Ascending aorta (tissue), 2 donors: Measurements from ENCODE around the gene ABAT. TPM values are rescaled to one million over a fixed set of nuclear protein-coding genes. Genes with fewer than 3 reads are reported as not detected.

Experiments
- DNase-seq, 2 donors: peaks; one replicate each; pipeline ENCODE4 v3.0.0-alpha.2; 2019; ENCODE audit warnings: low spot score in 2 of 2
- H3K27ac ChIP-seq, 2 donors: fragments of 200-600 bp; sonication (generic); one replicate each; pipeline ENCODE4 v1.5.1; 2016 to 2017; ENCODE audit warnings: mild to moderate bottlenecking in 1 of 2
- H3K27me3 ChIP-seq: fragments of 200-600 bp; sonication (generic); one replicate; pipeline ENCODE4 v1.5.1; 2017
- H3K36me3 ChIP-seq, 2 donors: fragments of 200-600 bp; sonication (generic); one replicate each; pipeline ENCODE4 v1.5.1; 2016
- H3K4me1 ChIP-seq, 2 donors: fragments of 200-600 bp; sonication (generic); one replicate each; pipeline ENCODE4 v1.5.1; 2016 to 2017; ENCODE audit warnings: mild to moderate bottlenecking in 1 of 2
- H3K4me3 ChIP-seq, 2 donors: fragments of 200-600 bp; sonication (generic); one replicate each; pipeline ENCODE4 v1.5.1; 2016 to 2017; ENCODE audit warnings: mild to moderate bottlenecking in 1 of 2
- H3K9me3 ChIP-seq, 2 donors: fragments of 200-600 bp; sonication (generic); one replicate each; pipeline ENCODE4 v1.5.1; 2016
- CTCF ChIP-seq, 3 experiments: fragments of 200-600 bp in 2 of 3; fragments of 450-650 bp in 1 of 3; sonication (generic) in 2 of 3; IDR thresholded peaks; one replicate each; pipeline ENCODE4 v1.5.1; 2016 to 2019; ENCODE audit warnings: antibody characterized with exemption in 3 of 3, mild to moderate bottlenecking in 1 of 3, moderate library complexity in 1 of 3
- intact Hi-C: fragments of 100-400 bp; cut with DNase I; formaldehyde crosslinking; loops from one replicate; pipeline ENCODE4 v1.15.1; 2023
- total RNA-seq: library from RNA; depleted of rRNA; stranded (reverse); fragments of >200 nt; gene quantifications from one replicate; pipeline ENCODE4 v1.1.0, GENCODE V29; 2016

ABAT gene
- total RNA-seq, 1 donor from 2014 or later = 1.8 TPM

- Histone ChIP-seq H3K27me3 (no peaks in the 10 kb centered on the region), H3K4me3 (no peak overlapping the region), H3K36me3 (no peaks in the 10 kb centered on the region), H3K9me3 (peaks cover 0 to 7% of the 10 kb centered on the region in 2 donors), H3K4me1 (no peaks in the 10 kb centered on the region), H3K27ac (no peak overlapping the region)
- no peak for DNase-seq
- intact Hi-C loops = no loop called here
- no peak for TF ChIP-seq CTCF (IDR thresholded peaks at IDR 0.05)
These were observed 41.6 kb downstream of the ABAT start for GRCh38 chr16:8716052-8716451.

GRCh38 chr16:8716592-8716991 is 42.2 kb downstream of the ABAT start:
- H3K4me3 ChIP-seq = no peak overlapping the region
- H3K27ac ChIP-seq = no peak overlapping the region
- TF ChIP-seq CTCF (IDR thresholded peaks at IDR 0.05) = no peak
- intact Hi-C loops = no loop called here
- H3K4me1 ChIP-seq = no peaks in the 10 kb centered on the region
- DNase-seq = no peak
- no peaks in the 10 kb centered on the region for H3K27me3 ChIP-seq
- peaks cover 0 to 7% of the 10 kb centered on the region in 2 donors for H3K9me3 ChIP-seq
- H3K36me3 ChIP-seq = no peaks in the 10 kb centered on the region

GRCh38 chr16:8717469-8717868 is 43.1 kb downstream of the ABAT start:
- DNase-seq = no peak
- H3K36me3 ChIP-seq = no peaks in the 10 kb centered on the region
- H3K27ac ChIP-seq = no peak overlapping the region
- H3K4me1 ChIP-seq = no peaks in the 10 kb centered on the region
- no peaks in the 10 kb centered on the region for H3K27me3 ChIP-seq
- intact Hi-C loops = no loop called here
- no peak for TF ChIP-seq CTCF (IDR thresholded peaks at IDR 0.05)
- H3K9me3 ChIP-seq = peaks cover 0 to 7% of the 10 kb centered on the region in 2 donors
- no peak overlapping the region for H3K4me3 ChIP-seq

- Histone ChIP-seq H3K27me3 (no peaks in the 10 kb centered on the region), H3K36me3 (no peaks in the 10 kb centered on the region), H3K9me3 (peaks cover 0 to 7% of the 10 kb centered on the region in 2 donors), H3K27ac (no peak overlapping the region), H3K4me1 (no peaks in the 10 kb centered on the region), H3K4me3 (no peak overlapping the region)
- TF ChIP-seq CTCF (IDR thresholded peaks at IDR 0.05) = no peak
- DNase-seq = no peak
- intact Hi-C loops = no loop called here
These were observed 43.5 kb downstream of the ABAT start for GRCh38 chr16:8717892-8718415.

- H3K27ac ChIP-seq = no peak overlapping the region
- no peak for TF ChIP-seq CTCF (IDR thresholded peaks at IDR 0.05)
- H3K36me3 ChIP-seq = no peaks in the 10 kb centered on the region
- H3K9me3 ChIP-seq = peaks cover 0 to 7% of the 10 kb centered on the region in 2 donors
- H3K4me1 ChIP-seq = no peaks in the 10 kb centered on the region
- H3K27me3 ChIP-seq = no peaks in the 10 kb centered on the region
- no peak overlapping the region for H3K4me3 ChIP-seq
- DNase-seq = no peak
- intact Hi-C loops = no loop called here
These were observed 44.6 kb downstream of the ABAT start for GRCh38 chr16:8718851-8719680.
